Astrocyte of the spinal cord (primary cell): ENCODE results near the gene ATOX1.

Experiments used
- DNase-seq: peaks from one replicate; pipeline ENCODE4 v3.0.0; 2011; ENCODE audit warnings: low read depth, low spot score
- H3K4me3 ChIP-seq: 2 replicates; pipeline ENCODE4 v1.5.1; 2011; ENCODE audit warnings: low read depth, mild to moderate bottlenecking, low read length, moderate library complexity
- in situ Hi-C: cut with HindIII; loops from 2 replicates; pipeline ENCODE4 v1.10.0; 2017; ENCODE audit warnings: low sequenced_read_pairs
- TF ChIP-seq, protein P1 (sequence below): IDR thresholded peaks from 2 replicates; pipeline ENCODE4 v1.5.1; 2012; ENCODE audit warnings: low read depth, mild to moderate bottlenecking, low read length, inconsistent platforms

The ATOX1 gene

DNA sequence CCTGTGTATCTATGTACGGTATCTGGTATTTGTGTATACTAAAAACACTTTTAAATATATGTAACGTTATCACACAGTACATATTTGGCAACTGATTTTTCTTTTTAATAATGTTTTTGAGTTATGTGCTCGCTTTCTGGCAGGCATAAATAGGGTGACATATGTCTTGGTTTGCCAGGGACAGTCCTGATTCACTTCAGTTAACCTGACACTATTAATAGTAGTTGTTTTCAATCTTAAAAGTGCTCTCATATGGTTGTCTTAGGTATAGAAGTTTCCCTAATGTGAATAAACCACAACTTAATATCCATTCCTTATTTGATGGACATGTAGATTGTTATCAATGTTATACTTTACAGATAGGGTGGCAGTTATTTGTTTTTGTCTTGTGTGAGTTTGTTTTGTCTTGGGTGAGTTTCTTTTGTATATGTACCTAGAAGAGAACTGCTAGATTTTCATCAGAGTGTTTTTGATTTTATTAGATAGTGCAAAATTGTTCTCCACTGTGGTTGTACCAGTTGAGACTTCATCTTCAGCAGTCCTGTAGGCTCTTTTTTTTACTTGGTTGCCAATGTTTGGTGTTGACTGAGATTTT is 21.2 kb upstream of the ATOX1 start:
- in situ Hi-C loops: no loop called here
- TF ChIP-seq, protein P1, sequence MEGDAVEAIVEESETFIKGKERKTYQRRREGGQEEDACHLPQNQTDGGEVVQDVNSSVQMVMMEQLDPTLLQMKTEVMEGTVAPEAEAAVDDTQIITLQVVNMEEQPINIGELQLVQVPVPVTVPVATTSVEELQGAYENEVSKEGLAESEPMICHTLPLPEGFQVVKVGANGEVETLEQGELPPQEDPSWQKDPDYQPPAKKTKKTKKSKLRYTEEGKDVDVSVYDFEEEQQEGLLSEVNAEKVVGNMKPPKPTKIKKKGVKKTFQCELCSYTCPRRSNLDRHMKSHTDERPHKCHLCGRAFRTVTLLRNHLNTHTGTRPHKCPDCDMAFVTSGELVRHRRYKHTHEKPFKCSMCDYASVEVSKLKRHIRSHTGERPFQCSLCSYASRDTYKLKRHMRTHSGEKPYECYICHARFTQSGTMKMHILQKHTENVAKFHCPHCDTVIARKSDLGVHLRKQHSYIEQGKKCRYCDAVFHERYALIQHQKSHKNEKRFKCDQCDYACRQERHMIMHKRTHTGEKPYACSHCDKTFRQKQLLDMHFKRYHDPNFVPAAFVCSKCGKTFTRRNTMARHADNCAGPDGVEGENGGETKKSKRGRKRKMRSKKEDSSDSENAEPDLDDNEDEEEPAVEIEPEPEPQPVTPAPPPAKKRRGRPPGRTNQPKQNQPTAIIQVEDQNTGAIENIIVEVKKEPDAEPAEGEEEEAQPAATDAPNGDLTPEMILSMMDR: no peak
- H3K4me3 ChIP-seq: no peak overlapping the region
- no peak for DNase-seq

DNA sequence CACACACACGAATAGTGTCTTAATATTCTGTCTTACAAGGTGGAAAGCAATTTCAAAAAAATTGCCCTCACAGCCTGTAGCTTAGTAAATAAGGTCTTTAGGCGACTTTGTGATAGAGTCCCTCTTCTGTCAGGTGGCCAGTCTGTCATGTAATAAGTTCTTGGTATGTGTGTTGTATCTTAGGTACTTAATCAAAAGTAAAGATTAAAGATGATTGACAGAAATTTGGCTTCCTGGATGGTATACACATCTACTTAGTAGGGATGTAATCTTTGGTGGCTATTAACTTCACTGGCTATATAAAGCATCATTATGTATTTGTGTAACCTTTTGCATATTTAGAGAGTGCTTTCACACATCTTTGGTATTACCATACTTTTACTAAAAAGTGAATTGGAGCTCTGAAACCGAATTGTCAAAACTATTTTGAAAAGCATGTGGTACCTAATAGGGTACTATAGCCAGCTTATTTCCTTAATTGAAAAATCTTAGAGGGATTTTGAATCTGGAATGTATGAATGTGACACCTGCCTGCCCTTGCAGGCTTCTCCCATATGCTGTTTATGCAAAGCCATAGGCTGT is 16.7 kb upstream of the ATOX1 start:
- H3K4me3 ChIP-seq: no peak overlapping the region
- in situ Hi-C loops: no loop called here
- no peak for DNase-seq
- TF ChIP-seq, protein P1: no peak

DNA sequence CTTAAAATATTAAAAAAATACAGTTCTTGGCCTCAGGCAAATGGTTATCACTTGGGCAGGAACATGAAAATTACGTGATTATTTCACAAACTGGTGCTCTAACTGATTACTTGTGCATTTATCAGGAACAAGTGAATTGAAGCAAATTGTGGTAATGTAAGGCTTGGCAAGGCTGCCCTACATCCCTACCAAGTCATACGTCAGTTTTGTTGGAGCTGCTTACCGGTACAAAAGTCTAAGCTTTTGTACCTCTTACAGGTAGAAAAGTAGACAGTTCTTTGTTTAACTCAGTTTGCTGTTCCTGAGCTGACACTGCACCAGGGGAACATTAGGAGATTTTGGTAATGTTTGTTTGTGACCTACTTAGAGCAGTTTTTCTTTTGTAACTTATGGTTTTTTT is 15.5 kb upstream of the ATOX1 start:
- DNase-seq: no peak

DNA sequence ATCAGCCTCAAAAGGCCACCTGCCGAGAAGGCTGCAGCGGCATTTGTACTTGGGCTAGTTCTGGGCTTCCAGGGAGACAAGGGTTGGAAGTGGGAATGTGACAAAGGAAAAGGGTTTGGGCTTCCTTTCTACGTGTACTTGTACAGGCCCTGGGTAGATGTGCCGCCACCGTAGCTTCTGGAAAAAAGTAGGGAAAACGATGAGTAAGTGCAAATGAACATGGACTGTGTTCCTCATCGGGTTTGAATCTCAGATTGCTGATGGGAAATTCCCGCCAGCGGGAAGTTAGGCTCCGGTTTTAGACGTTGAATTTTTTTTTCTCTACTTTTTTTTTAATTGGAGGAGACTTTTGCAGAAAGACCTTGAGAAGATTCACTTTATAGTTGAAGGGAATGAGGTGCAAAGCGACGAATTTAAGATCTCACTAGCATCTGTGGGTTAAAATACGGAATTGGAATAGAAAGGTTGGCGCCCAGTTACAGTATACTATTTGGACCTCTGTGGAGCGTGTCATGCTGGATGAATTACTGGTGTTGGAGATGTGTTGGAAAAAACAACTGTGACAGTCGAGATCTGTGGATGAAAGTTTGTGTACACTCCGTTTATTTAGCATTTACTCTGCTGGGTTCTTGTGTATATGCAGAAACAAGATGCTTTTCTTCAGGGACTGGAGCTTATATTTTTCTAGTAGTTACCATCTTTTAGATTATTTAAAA is 14.6 kb upstream of the ATOX1 start:
- peak; percentile 19 for DNase-seq
- peak overlapping the region; percentile 72 for H3K4me3 ChIP-seq
- in situ Hi-C loops: no loop called here
- TF ChIP-seq, protein P1: no peak

More for the DNA sequence above, 15.5 kb upstream of the ATOX1 start:
- peak overlapping the region; percentile 72 for H3K4me3 ChIP-seq
- TF ChIP-seq, protein P1: no peak
- in situ Hi-C loops: no loop called here

DNA sequence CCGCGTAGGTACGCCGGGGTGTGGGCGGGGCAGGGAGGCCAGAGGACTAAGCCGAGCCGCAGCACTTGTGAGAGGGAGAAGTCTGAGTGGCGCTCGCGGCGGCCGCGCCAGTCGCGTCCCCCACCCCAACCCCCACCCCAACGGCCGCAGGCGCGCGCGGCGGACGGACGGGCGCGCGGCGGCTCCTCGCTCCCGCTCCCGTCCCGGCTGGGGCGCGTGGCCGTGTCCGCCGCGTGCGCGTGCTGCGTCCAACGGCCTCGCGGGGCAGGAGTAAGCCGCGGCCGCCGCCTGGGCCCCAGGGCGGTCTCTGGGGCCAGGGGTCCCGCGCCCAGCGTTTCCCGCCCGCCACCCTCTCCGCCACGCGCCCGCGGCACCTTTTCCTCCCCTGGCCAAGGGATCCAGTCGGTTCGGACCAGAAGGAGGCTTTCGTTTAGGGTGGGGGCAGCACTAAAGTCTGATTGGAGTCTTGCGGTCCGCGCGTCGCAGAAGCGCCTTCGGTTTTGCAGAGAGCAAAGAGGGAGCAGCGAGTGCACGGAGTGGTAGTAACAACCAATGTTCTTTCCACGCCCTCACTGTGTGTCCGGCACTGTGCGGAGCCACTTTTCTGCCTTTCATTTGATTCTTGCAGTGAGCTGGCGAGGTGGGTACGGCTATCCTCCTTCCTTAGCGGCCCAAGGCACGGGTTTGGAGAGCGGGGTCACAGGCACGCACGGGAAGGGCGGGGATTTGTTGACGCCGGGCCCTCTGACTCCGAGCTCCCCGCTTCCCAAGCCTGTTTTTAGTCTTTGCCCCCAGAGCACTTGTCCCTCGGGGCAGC is 13.8 kb upstream of the ATOX1 start:
- DNase-seq: peak; percentile 24
- TF ChIP-seq, protein P1: no peak
- in situ Hi-C loops: no loop called here

DNA sequence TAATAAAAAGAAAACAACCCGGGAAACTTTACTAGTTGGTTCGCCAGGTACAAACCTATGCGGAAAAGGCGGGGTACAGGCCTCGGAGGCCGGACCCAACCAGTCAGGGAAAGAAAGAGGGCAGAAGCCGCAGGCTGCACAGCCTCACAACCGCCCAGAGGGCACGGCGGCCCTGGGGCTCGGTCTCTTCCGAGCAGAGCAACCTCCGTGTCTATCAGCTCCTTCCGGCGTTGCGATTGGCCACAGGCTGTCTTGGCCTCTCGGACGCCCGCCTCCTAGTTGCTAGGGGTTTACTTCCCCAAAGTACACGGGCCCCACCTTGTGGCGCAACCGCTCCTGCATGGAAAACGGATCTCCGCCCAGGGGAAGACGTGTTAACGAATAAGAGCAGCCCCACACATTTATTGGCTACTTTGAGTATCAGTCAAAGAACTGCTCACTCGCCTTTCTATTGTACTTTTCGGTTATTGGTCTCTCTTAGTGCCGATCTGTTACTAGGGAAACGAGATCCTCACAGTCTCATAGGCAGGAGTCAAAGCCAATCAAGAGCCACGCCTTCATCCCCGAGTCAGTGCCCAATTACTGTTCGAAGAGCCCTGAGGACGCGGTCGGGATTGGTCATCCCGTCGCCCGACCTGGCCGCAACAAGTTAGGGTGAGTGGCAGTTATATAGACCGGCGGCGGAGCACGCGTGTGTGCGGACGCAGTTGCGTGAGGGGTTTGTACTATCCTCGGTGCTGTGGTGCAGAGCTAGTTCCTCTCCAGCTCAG is 13.0 kb upstream of the ATOX1 start, which contains the start of gene G3BP1:
G3BP1 (plus strand) TSS at position 696 of the 770 bp plus-strand sequence. CDS start 14,667 bp downstream, outside the sequence.
- peak within 1 kb of the TSS; percentile 72 for H3K4me3 ChIP-seq
- in situ Hi-C loops: no loop called here
- TF ChIP-seq, protein P1: peak; percentile 79
- DNase-seq: peak; percentile 100

More for the DNA sequence above, 13.8 kb upstream of the ATOX1 start:
- H3K4me3 ChIP-seq: peak overlapping the region; percentile 72
